ENCODE data around the gene RPH3AL.

The RPH3AL gene

GRCh38 chr17:379531-380465 is 27.2 kb upstream of the RPH3AL start:
- DNase-seq: no peak

GRCh38 chr17:378068-378467 is 25.5 kb upstream of the RPH3AL start:
- no peak for DNase-seq

- no peak for DNase-seq
Observed at GRCh38 chr17:376936-377863, 24.6 kb upstream of the RPH3AL start.

- DNase-seq: no peak
Observed at GRCh38 chr17:373613-374230, 21.1 kb upstream of the RPH3AL start.

- no peak for DNase-seq
Observed at GRCh38 chr17:372157-373152, 19.8 kb upstream of the RPH3AL start.

GRCh38 chr17:371583-371982 is 19.0 kb upstream of the RPH3AL start:
- no peak for DNase-seq

GRCh38 chr17:367656-368055 is 15.0 kb upstream of the RPH3AL start:
- peak; percentile 46 for DNase-seq

- peak; percentile 62 for DNase-seq
Observed at GRCh38 chr17:366657-367615, 14.3 kb upstream of the RPH3AL start.

GRCh38 chr17:364766-365165 is 12.2 kb upstream of the RPH3AL start:
- peak; percentile 24 for DNase-seq

GRCh38 chr17:364308-364707 is 11.7 kb upstream of the RPH3AL start:
- peak; percentile 48 for DNase-seq

GRCh38 chr17:362721-363120 is 10.1 kb upstream of the RPH3AL start:
- DNase-seq: peak; percentile 41

- DNase-seq: peak; percentile 49
Observed at GRCh38 chr17:360092-360750, 7.6 kb upstream of the RPH3AL start.

- peak; percentile 31 for DNase-seq
Observed at GRCh38 chr17:358491-359151, 6.0 kb upstream of the RPH3AL start.

GRCh38 chr17:357644-358043 is 5.0 kb upstream of the RPH3AL start:
- peak; percentile 38 for DNase-seq

GRCh38 chr17:356671-357434 is 4.2 kb upstream of the RPH3AL start:
- peak; percentile 51 for DNase-seq

GRCh38 chr17:354651-355556 is 2.3 kb upstream of the RPH3AL start:
- DNase-seq: peak; percentile 53

- DNase-seq: no peak
Observed at GRCh38 chr17:353838-354234, 1.2 kb upstream of the RPH3AL start.
